OCI-LY1 (cell line): ENCODE results near the gene CYTH4.

Experiments
- H2AFZ ChIP-seq: fragments of 200-600 bp; sonication (generic), shearing (Covaris generic); 2 replicates; pipeline ENCODE4 v1.6.0; 2014; ENCODE audit warnings: antibody characterized with exemption, mild to moderate bottlenecking, low read length
- H3F3A ChIP-seq: fragments of 200-600 bp; sonication (generic), shearing (Covaris generic); 2 replicates; pipeline ENCODE4 v1.6.0; 2014; ENCODE audit warnings: mild to moderate bottlenecking, antibody characterized with exemption, low read length, moderate library complexity; ENCODE audit not compliant: insufficient read depth
- H3K27ac ChIP-seq: fragments of 200-600 bp; sonication (generic); 2 replicates; pipeline ENCODE4 v1.5.1; 2014; ENCODE audit warnings: low read length, mixed run types, mild to moderate bottlenecking, low read depth; ENCODE audit not compliant: poor library complexity, severe bottlenecking
- H3K27me3 ChIP-seq: fragments of 200-600 bp; sonication (generic); 2 replicates; pipeline ENCODE4 v1.6.0; 2014; ENCODE audit warnings: antibody characterized with exemption, mild to moderate bottlenecking, low read length, moderate library complexity; ENCODE audit not compliant: insufficient read depth
- H3K36me3 ChIP-seq: fragments of 200-600 bp; sonication (generic); 2 replicates; pipeline ENCODE4 v1.6.1; 2014; ENCODE audit warnings: mild to moderate bottlenecking, antibody characterized with exemption, low read length, moderate library complexity, mixed read lengths; ENCODE audit not compliant: insufficient read depth
- H3K4me1 ChIP-seq: fragments of 200-600 bp; sonication (generic); 2 replicates; pipeline ENCODE4 v1.5.1; 2014; ENCODE audit warnings: mild to moderate bottlenecking, low read length, moderate library complexity; ENCODE audit not compliant: insufficient read depth, severe bottlenecking
- H3K4me2 ChIP-seq: fragments of 200-600 bp; sonication (generic), shearing (Covaris generic); 2 replicates; pipeline ENCODE4 v1.6.1; 2014; ENCODE audit warnings: low read length
- H3K4me3 ChIP-seq: fragments of 200-600 bp; sonication (generic); 2 replicates; pipeline ENCODE4 v1.5.1; 2014; ENCODE audit warnings: low read length, low read depth, mild to moderate bottlenecking, mixed read lengths; ENCODE audit not compliant: poor library complexity, severe bottlenecking
- H3K79me2 ChIP-seq: fragments of 200-600 bp; shearing (Covaris generic); 2 replicates; pipeline ENCODE4 v1.6.1; 2016; ENCODE audit warnings: mixed run types, low read length, mixed read lengths; ENCODE audit not compliant: insufficient read depth
- H3K9ac ChIP-seq: fragments of 200-600 bp; sonication (generic), shearing (Covaris generic); 2 replicates; pipeline ENCODE4 v1.6.1; 2014; ENCODE audit warnings: mild to moderate bottlenecking, low read length, mixed read lengths
- H3K9me2 ChIP-seq: fragments of 200-600 bp; sonication (generic), shearing (Covaris generic); 2 replicates; pipeline ENCODE4 v1.6.1; 2014; ENCODE audit warnings: low read depth, mild to moderate bottlenecking, low read length, mixed read lengths
- H3K9me3 ChIP-seq: fragments of 200-600 bp; shearing (Covaris generic); 2 replicates; pipeline ENCODE4 v1.6.1; 2014; ENCODE audit warnings: low read length, mixed read lengths
- H4K20me1 ChIP-seq: fragments of 200-600 bp; sonication (generic), shearing (Covaris generic); 2 replicates; pipeline ENCODE4 v1.6.0; 2016; ENCODE audit warnings: mild to moderate bottlenecking, low read length; ENCODE audit not compliant: insufficient read depth
- CTCF ChIP-seq: fragments of 200-600 bp; sonication (generic), shearing (Covaris generic); IDR thresholded peaks from 2 replicates; pipeline ENCODE4 v1.5.1; 2017; ENCODE audit warnings: mild to moderate bottlenecking, antibody characterized with exemption, low read length, moderate library complexity, mixed read lengths
- EZH2 ChIP-seq: fragments of 200-600 bp; sonication (generic), shearing (Covaris generic); IDR thresholded peaks from 2 replicates; pipeline ENCODE4 v1.8.0; 2017; ENCODE audit warnings: borderline replicate concordance, mixed run types, mild to moderate bottlenecking, antibody characterized with exemption, low read length, moderate library complexity, mixed read lengths

Gene CYTH4

GRCh38 chr22:37318364-37319109 lies 36.2 kb downstream of the CYTH4 start:
- Histone ChIP-seq H3K36me3 (no peaks in the 10 kb centered on the region), H3K9me3 (no peaks in the 10 kb centered on the region), H3K9me2 (no peaks in the 10 kb centered on the region), H2AFZ (no peak overlapping the region), H3K27ac (no peak overlapping the region), H3K79me2 (no peaks in the 10 kb centered on the region), H3F3A (no peaks in the 10 kb centered on the region), H4K20me1 (no peaks in the 10 kb centered on the region), H3K9ac (no peak overlapping the region), H3K4me2 (no peak overlapping the region), H3K27me3 (peaks cover 4% of the 10 kb centered on the region), H3K4me1 (no peaks in the 10 kb centered on the region), H3K4me3 (no peak overlapping the region)
- TF ChIP-seq EZH2 (no peak), CTCF (no peak)

- H3K4me3 ChIP-seq = no peak overlapping the region
- H4K20me1 ChIP-seq = no peaks in the 10 kb centered on the region
- no peaks in the 10 kb centered on the region for H3K36me3 ChIP-seq
- no peak overlapping the region for H3K9ac ChIP-seq
- no peak overlapping the region for H3K27ac ChIP-seq
- no peak overlapping the region for H3K4me2 ChIP-seq
- H3K79me2 ChIP-seq = no peaks in the 10 kb centered on the region
- TF ChIP-seq CTCF = no peak
- TF ChIP-seq EZH2 = no peak
- no peaks in the 10 kb centered on the region for H3K4me1 ChIP-seq
- H3K9me3 ChIP-seq = no peaks in the 10 kb centered on the region
- H3F3A ChIP-seq = no peaks in the 10 kb centered on the region
- H2AFZ ChIP-seq = no peak overlapping the region
- H3K9me2 ChIP-seq = no peaks in the 10 kb centered on the region
- peaks cover 4% of the 10 kb centered on the region for H3K27me3 ChIP-seq
These were observed 37.2 kb downstream of the CYTH4 start for GRCh38 chr22:37319469-37319868.

- no peak overlapping the region for H3K9ac ChIP-seq
- no peaks in the 10 kb centered on the region for H3F3A ChIP-seq
- H3K4me1 ChIP-seq = no peaks in the 10 kb centered on the region
- peaks cover 4% of the 10 kb centered on the region for H3K27me3 ChIP-seq
- H3K4me2 ChIP-seq = no peak overlapping the region
- no peak for TF ChIP-seq EZH2
- no peak for TF ChIP-seq CTCF
- no peaks in the 10 kb centered on the region for H3K9me3 ChIP-seq
- no peak overlapping the region for H2AFZ ChIP-seq
- no peaks in the 10 kb centered on the region for H3K79me2 ChIP-seq
- H3K27ac ChIP-seq = no peak overlapping the region
- no peak overlapping the region for H3K4me3 ChIP-seq
- H3K36me3 ChIP-seq = no peaks in the 10 kb centered on the region
- no peaks in the 10 kb centered on the region for H3K9me2 ChIP-seq
- no peaks in the 10 kb centered on the region for H4K20me1 ChIP-seq
These were observed 38.7 kb downstream of the CYTH4 start for GRCh38 chr22:37320726-37321677.
